ENCODE results near the gene ABHD4. TPM values are rescaled to one million over a fixed set of nuclear protein-coding genes. Genes with fewer than 3 reads are reported as not detected.

The ABHD4 gene
- total and polyA plus RNA-seq, 2 of the 4 experiments (the other 2 are of a cell fraction): 5.0 to 22.0 TPM

DNA sequence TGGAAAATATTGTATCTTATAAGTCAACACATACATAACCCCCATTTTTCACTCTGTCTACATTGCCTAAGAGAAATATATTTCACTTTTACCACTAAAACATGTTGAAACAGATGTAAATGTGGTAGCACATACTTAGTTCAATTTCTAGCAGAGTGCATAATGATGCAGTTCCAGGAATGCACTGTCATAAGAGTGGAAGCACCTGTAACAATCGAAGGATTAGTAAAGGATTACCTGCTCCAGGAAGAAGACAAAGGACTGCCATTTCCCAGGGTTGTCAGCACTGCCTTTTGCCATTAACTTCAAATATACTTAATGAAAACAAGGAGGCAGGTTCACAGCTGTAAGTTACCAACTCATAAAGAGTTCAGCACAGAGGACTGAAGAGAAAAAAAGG is 33.6 kb upstream of the ABHD4 start:
- Histone ChIP-seq H2BK15ac (ENCODE audit: low read depth, low read length) (no peak overlapping the region), H3K9me1 (ENCODE audit: insufficient read depth, low read length) (no peaks in the 10 kb centered on the region), H3K4me2 (ENCODE audit: low read depth, low read length) (no peak overlapping the region), H2BK20ac (ENCODE audit: low read depth, low read length) (no peak overlapping the region), H4K20me1 (ENCODE audit: insufficient read depth, low read length) (peaks cover 8% of the 10 kb centered on the region), H2AK5ac (ENCODE audit: low read depth, low read length) (no peak overlapping the region), H2AK9ac (replicated peaks; ENCODE audit: low read depth, low read length, poor library complexity) (no peak overlapping the region), H3K4me3 (ENCODE audit: insufficient read depth, low read depth, low read length) (no peak overlapping the region), H3K79me1 (ENCODE audit: low read depth in 1 of 2, low read length in 2 of 2) (peaks cover 12 to 24% of the 10 kb centered on the region in 2 experiments), H3K9me3 (ENCODE audit: control insufficient read depth, insufficient read depth, low read length) (no peaks in the 10 kb centered on the region), H3K36me3 (ENCODE audit: control insufficient read depth, insufficient read depth, low read length) (peaks cover 18% of the 10 kb centered on the region), H2AFZ (replicated peaks; ENCODE audit: low read length, poor library complexity) (no peak overlapping the region), H3K27ac (ENCODE audit: insufficient read depth, low read length) (no peak overlapping the region), H2BK120ac (ENCODE audit: low read depth, low read length) (no peak overlapping the region), H3K56ac (ENCODE audit: extremely low read depth, insufficient read depth, low read length) (no peak overlapping the region), H4K91ac (ENCODE audit: insufficient read depth, low read depth, low read length) (no peak overlapping the region), H3K14ac (replicated peaks; ENCODE audit: low read depth, low read length) (no peak overlapping the region), H3K18ac (ENCODE audit: low read depth, low read length) (no peak overlapping the region), H4K8ac (ENCODE audit: low read depth in 2 of 2, low read length in 2 of 2) (no peak overlapping the region), H3K9ac (ENCODE audit: low read depth, low read length) (no peak overlapping the region), H2BK5ac (ENCODE audit: low read depth, low read length, poor library complexity, severe bottlenecking) (no peak overlapping the region), H3K27me3 (ENCODE audit: control insufficient read depth, insufficient read depth, low read length) (no peaks in the 10 kb centered on the region), H3K4me1 (ENCODE audit: control insufficient read depth, insufficient read depth, low read length) (no peaks in the 10 kb centered on the region), H4K5ac (ENCODE audit: low read depth, low read length) (no peak overlapping the region), H3K23ac (ENCODE audit: low read depth, low read length) (no peak overlapping the region), H3K4ac (ENCODE audit: low read depth, low read length) (no peak overlapping the region)
- ChIA-PET CTCF (interaction anchor here (1.2 kb wide), 1 partner anchor 89 kb away, joined by 4 read pairs; no protein-coding TSS in a partner anchor), POLR2A (ENCODE audit: unreplicated experiment) (no interaction called here)
- in situ Hi-C loops (cut with MboI; ENCODE audit: low sequenced_read_pairs) (no loop called here), dilution Hi-C loops (cut with HindIII; ENCODE audit: low sequenced_read_pairs, unreplicated experiment) (no loop called here), intact Hi-C loops (cut with micrococcal nuclease) (loop anchor here (2.0 kb wide), 1 partner anchor 492 kb away; the partner anchor contains the start of gene CDH24)
- no TSS peak for BruUV-seq (replicated peaks)
- no peak for DNase-seq
- WGBS, 2 experiments (ENCODE audit: extremely low coverage in 2 of 2, insufficient read length in 1 of 2): no CpG with 5 or more reads among the region's 1 CpG
- no peak for TF ChIP-seq SMC3 (IDR thresholded peaks at IDR 0.05; ENCODE audit: low read depth, low read length)
- TF ChIP-seq RFX5 (IDR thresholded peaks at IDR 0.05; ENCODE audit: low read depth, low read length): no peak
- TF ChIP-seq USF2 (IDR thresholded peaks at IDR 0.05; ENCODE audit: low read depth, low read length): no peak
- TF ChIP-seq, protein P1, sequence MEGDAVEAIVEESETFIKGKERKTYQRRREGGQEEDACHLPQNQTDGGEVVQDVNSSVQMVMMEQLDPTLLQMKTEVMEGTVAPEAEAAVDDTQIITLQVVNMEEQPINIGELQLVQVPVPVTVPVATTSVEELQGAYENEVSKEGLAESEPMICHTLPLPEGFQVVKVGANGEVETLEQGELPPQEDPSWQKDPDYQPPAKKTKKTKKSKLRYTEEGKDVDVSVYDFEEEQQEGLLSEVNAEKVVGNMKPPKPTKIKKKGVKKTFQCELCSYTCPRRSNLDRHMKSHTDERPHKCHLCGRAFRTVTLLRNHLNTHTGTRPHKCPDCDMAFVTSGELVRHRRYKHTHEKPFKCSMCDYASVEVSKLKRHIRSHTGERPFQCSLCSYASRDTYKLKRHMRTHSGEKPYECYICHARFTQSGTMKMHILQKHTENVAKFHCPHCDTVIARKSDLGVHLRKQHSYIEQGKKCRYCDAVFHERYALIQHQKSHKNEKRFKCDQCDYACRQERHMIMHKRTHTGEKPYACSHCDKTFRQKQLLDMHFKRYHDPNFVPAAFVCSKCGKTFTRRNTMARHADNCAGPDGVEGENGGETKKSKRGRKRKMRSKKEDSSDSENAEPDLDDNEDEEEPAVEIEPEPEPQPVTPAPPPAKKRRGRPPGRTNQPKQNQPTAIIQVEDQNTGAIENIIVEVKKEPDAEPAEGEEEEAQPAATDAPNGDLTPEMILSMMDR (conservative IDR thresholded peaks at IDR 0.05; ENCODE audit: low read depth, low read length): no peak
- no peak for TF ChIP-seq MAZ (IDR thresholded peaks at IDR 0.05; ENCODE audit: borderline replicate concordance, low read depth, low read length)
- no peak for TF ChIP-seq NFE2L2 (IDR thresholded peaks at IDR 0.05; ENCODE audit: low read depth, low read length)
- no peak for TF ChIP-seq CEBPB (IDR thresholded peaks at IDR 0.05; ENCODE audit: low read depth, low read length)
- TF ChIP-seq MAFK (IDR thresholded peaks at IDR 0.05; ENCODE audit: low read depth, low read length): no peak
- no peak for TF ChIP-seq BHLHE40 (IDR thresholded peaks at IDR 0.05; ENCODE audit: low read depth, low read length)
- TF ChIP-seq CHD1 (IDR thresholded peaks at IDR 0.05; ENCODE audit: low read depth, low read length): no peak
- TF ChIP-seq RCOR1 (IDR thresholded peaks at IDR 0.05; ENCODE audit: insufficient replicate concordance, low read length): no peak
- no peak for TF ChIP-seq MXI1 (IDR thresholded peaks at IDR 0.05; ENCODE audit: borderline replicate concordance, low read depth, low read length)
- TF ChIP-seq POLR2A (IDR thresholded peaks at IDR 0.05; ENCODE audit: low read depth, low read length): no peak
- no peak for TF ChIP-seq FOS (IDR thresholded peaks at IDR 0.05; ENCODE audit: low read depth, low read length)
- TF ChIP-seq, protein P2, sequence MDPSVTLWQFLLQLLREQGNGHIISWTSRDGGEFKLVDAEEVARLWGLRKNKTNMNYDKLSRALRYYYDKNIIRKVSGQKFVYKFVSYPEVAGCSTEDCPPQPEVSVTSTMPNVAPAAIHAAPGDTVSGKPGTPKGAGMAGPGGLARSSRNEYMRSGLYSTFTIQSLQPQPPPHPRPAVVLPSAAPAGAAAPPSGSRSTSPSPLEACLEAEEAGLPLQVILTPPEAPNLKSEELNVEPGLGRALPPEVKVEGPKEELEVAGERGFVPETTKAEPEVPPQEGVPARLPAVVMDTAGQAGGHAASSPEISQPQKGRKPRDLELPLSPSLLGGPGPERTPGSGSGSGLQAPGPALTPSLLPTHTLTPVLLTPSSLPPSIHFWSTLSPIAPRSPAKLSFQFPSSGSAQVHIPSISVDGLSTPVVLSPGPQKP (IDR thresholded peaks at IDR 0.05; ENCODE audit: borderline replicate concordance, low read depth, low read length): no peak
- no peak for TF ChIP-seq RAD21 (IDR thresholded peaks at IDR 0.05; ENCODE audit: low read length)
- ATAC-seq (ENCODE audit: low read depth): no peak
